A549 (cell line): Measurements from ENCODE around the gene NPIPB4. TPM values are rescaled to one million over a fixed set of nuclear protein-coding genes. Genes with fewer than 3 reads are reported as not detected.
"Not testable (repeated sequence)": the region's sequence is repeated elsewhere in the genome, so short reads cannot be mapped to it uniquely, and the experiment has no call there.

Experiments used
- ATAC-seq, 2 experiments: fragments of 200-7000 bp in 1 of 2; fragments of >200 bp in 1 of 2; cut with Nextera tagmentation in 1 of 2; cut with Tn5 transposase in 1 of 2; 3 replicates each; pipeline versions ENCODE4 v1.8.0 to v1.9.1; 2018 to 2020; ENCODE audit warnings: mild to moderate bottlenecking in 1 of 2, moderate library complexity in 1 of 2
- CTCF ChIA-PET: fragments of 300-600 bp; sonication (Branson Sonifier 250); formaldehyde crosslinking; extraction: SDS; loops from one replicate; lab custom pipeline; 2021; ENCODE audit warnings: antibody characterized with exemption, inconsistent platforms; lab: Yijun Ruan, JAX
- POLR2A ChIA-PET: fragments of 350-600 bp; formaldehyde crosslinking; extraction: SDS; loops from one replicate; lab custom pipeline; 2021; ENCODE audit warnings: antibody characterized with exemption, inconsistent platforms; lab: Yijun Ruan, JAX
- DNase-seq, 2 experiments: peaks; one replicate each; pipeline versions ENCODE4 v3.0.0 to v3.0.0-alpha.2; 2011 to 2016; ENCODE audit warnings: low read depth in 1 of 2, low spot score in 1 of 2
- FAIRE-seq: peaks from 2 replicates; lab custom pipeline; 2011; peaks lifted over from hg19 to GRCh38; lab: Jason Lieb, UNC
- H3K27ac ChIP-seq, 2 experiments: fragments of >200 bp; sonication (Bioruptor Twin); formaldehyde crosslinking; 3 replicates each; pipeline ENCODE4 v1.5.1; 2016 to 2017
- H3K4me1 ChIP-seq: fragments of >200 bp; sonication (Bioruptor Twin); formaldehyde crosslinking; 3 replicates; pipeline ENCODE4 v1.6.1; 2016
- H3K4me2 ChIP-seq: fragments of >200 bp; sonication (Bioruptor Twin); formaldehyde crosslinking; 3 replicates; pipeline ENCODE4 v1.6.1; 2016
- H3K4me3 ChIP-seq: fragments of >200 bp; sonication (Bioruptor Twin); formaldehyde crosslinking; 3 replicates; pipeline ENCODE4 v1.5.1; 2016
- H3K9me3 ChIP-seq: fragments of >200 bp; sonication (Bioruptor Twin); formaldehyde crosslinking; 3 replicates; pipeline ENCODE4 v1.6.1; 2016
- CEBPB ChIP-seq, 2 experiments: fragments of >200 bp in 1 of 2; sonication (Bioruptor Twin) in 1 of 2; formaldehyde crosslinking in 1 of 2; IDR thresholded peaks; 2 replicates each; pipeline ENCODE4 v1.6.1; 2012 to 2016
- E2F6 ChIP-seq: IDR thresholded peaks from 2 replicates; pipeline ENCODE4 v1.6.1; 2012; ENCODE audit warnings: low read depth, borderline replicate concordance
- GATA3 ChIP-seq: IDR thresholded peaks from 2 replicates; pipeline ENCODE4 v1.6.1; 2012; ENCODE audit warnings: borderline replicate concordance
- HOXB13 ChIP-seq: fragments of 250-450 bp; sonication (Bioruptor Pico); IDR thresholded peaks from 2 replicates; pipeline ENCODE4 v1.5.0; 2020; ENCODE audit warnings: low read depth, mild to moderate bottlenecking, moderate library complexity
- HOXB5 ChIP-seq: fragments of 250-450 bp; sonication (Bioruptor Pico); IDR thresholded peaks from 2 replicates; pipeline ENCODE4 v1.5.0; 2020; ENCODE audit warnings: mild to moderate bottlenecking, moderate library complexity
- JUN ChIP-seq, 2 experiments: fragments of >200 bp; sonication (Bioruptor Twin); formaldehyde crosslinking; IDR thresholded peaks; 2 replicates in 1 of 2; 3 replicates in 1 of 2; pipeline ENCODE4 v1.6.1; 2016 to 2017
- MAX ChIP-seq: IDR thresholded peaks from 2 replicates; pipeline ENCODE4 v1.6.1; 2012
- POLR2A ChIP-seq: IDR thresholded peaks from 2 replicates; pipeline ENCODE4 v1.6.1; 2012; ENCODE audit warnings: mild to moderate bottlenecking, low read length
- ZC3H11A ChIP-seq: fragments of 450-650 bp; IDR thresholded peaks from 2 replicates; pipeline ENCODE4 v1.6.1; 2014; ENCODE audit warnings: antibody characterized with exemption, mild to moderate bottlenecking
- WGBS: methylation state at CpG from one replicate; pipeline ENCODE4 v1.1.6; 2017; ENCODE audit errors: missing lambda C conversion rate; 5-methylcytosine and 5-hydroxymethylcytosine counted together
- polyA plus RNA-seq, 4 experiments: library from polyadenylated mRNA; depleted of rRNA in 3 of 4; stranded (reverse); fragments of >200 nt; fragmentation: RNase III in 1 of 4; extraction: RNeasy Plus Mini Kit Qiagen cat#74134 plus additional on column Dnase treatment in 1 of 4; gene quantifications; 2 replicates in 3 of 4; 3 replicates in 1 of 4; pipeline ENCODE4 v1.2.3, GENCODE V29; 2011 to 2017
- TF ChIP-seq, protein P1 (sequence below): fragments of >200 bp; sonication (Bioruptor Twin); formaldehyde crosslinking; IDR thresholded peaks from 3 replicates; pipeline ENCODE4 v1.6.1; 2016

Gene NPIPB4
- polyA plus RNA-seq, 2 of the 4 experiments (the other 2 are of a cell fraction): 20.9 to 24.4 TPM

DNA sequence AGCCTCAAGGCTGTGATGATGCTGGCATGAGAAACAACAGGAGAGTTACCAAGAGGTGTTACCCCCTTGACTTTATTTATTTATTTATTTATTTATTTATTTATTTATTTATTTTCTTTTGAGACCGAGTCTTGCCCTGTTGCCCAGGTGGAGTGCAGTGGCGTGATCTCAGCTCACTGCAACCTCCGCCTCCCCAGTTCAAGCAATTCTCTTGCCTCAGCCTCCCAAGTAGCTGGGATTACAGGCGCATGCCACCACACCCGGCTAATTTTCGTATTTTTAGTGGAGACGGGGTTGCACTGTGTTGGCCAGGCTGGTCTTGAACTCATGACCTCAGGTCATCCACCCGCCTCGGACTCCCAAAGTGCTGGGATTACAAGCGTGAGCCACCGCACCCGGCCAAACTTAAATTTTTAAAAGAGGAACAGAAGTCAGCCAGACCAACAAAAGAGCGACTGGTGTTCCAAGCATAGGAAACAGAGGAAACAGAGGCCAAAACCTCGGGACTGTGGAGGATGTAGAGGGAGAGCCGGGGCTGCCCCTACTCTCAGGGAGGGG lies 36.6 kb downstream of the NPIPB4 start:
- peak; percentile 99 for TF ChIP-seq ZC3H11A
- ATAC-seq, H3K9me3 ChIP-seq, CTCF ChIA-PET, DNase-seq, H3K4me1 ChIP-seq, FAIRE-seq, POLR2A ChIA-PET: not testable (repeated sequence)
- Histone ChIP-seq H3K4me3 (peak overlapping the region; percentile 56), H3K27ac (peak overlapping the region; percentile 85 to 91), H3K4me2 (peak overlapping the region; percentile 76)
- WGBS: 89% methylated on average over 15 of the region's 15 CpGs

- peak; percentile 95 for TF ChIP-seq MAX
- TF ChIP-seq GATA3: peak; percentile 36; the same call in 1 of the 2 replicates
- 0 out of 2 replicates have a peak, but pooled peaks have one; percentile 52 for TF ChIP-seq HOXB13 (CRISPR knock-in tag)
- TF ChIP-seq HOXB5: peak; percentile 34; the same call in 1 of the 2 replicates
- peak in 1 of 2 experiments; percentile 78; a peak in 1 of 5 replicates for TF ChIP-seq JUN (IDR thresholded peaks at IDR 0.05)
- TF ChIP-seq POLR2A: peak; percentile 76
- TF ChIP-seq E2F6: peak; percentile 84; the same call in 1 of the 2 replicates
- TF ChIP-seq, protein P1, sequence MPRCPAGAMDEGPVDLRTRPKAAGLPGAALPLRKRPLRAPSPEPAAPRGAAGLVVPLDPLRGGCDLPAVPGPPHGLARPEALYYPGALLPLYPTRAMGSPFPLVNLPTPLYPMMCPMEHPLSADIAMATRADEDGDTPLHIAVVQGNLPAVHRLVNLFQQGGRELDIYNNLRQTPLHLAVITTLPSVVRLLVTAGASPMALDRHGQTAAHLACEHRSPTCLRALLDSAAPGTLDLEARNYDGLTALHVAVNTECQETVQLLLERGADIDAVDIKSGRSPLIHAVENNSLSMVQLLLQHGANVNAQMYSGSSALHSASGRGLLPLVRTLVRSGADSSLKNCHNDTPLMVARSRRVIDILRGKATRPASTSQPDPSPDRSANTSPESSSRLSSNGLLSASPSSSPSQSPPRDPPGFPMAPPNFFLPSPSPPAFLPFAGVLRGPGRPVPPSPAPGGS: 0 out of 3 replicates have a peak, but pooled peaks have one; percentile 82
- TF ChIP-seq, all 56 proteins: peak for 8; not testable (repeated sequence) for 48
- peak; percentile 23 to 86 for DNase-seq
- H3K4me3 ChIP-seq: peak overlapping the region; percentile 56
- ATAC-seq: peak; percentile 98 to 99
- ChIA-PET CTCF (interaction anchor here (0.6 to 0.7 kb wide), 2 partner anchors 133 to 218 kb away, joined by 3 to 4 read pairs; no protein-coding TSS in a partner anchor), POLR2A (interaction anchor here (0.6 kb wide), 1 partner anchor 131 kb away, joined by 3 read pairs; no protein-coding TSS in a partner anchor)
- not testable (repeated sequence) for H3K9me3 ChIP-seq, H3K4me1 ChIP-seq, FAIRE-seq
- peak overlapping the region; percentile 76 for H3K4me2 ChIP-seq
- peak overlapping the region; percentile 85 to 91 for H3K27ac ChIP-seq
- WGBS: 13% methylated on average over 36 of the region's 55 CpGs
Measured at GRCh38 chr16:21820028-21820907, 37.3 kb downstream of the NPIPB4 start.

DNA sequence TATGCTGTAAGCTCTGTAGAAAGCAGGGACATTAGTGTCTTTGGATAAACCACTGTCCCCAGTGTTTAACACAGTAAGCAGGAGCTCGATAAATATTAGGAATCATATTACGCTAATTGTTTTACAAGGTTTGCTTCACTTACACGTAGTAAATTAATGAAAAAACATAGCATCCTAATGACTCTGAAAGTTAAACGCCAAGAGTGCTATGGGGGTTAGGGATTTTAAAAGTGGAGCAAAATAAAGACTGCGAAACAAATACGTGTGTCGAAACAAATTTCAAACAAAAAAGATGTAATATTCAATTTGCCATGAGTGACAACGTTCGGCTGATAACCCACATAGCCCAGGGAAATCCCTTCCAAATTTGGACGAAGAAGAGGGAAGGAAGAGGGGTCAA lies 37.9 kb downstream of the NPIPB4 start:
- ChIA-PET POLR2A (interaction anchor here (0.6 kb wide), 1 partner anchor 131 kb away, joined by 3 read pairs; no protein-coding TSS in a partner anchor), CTCF (interaction anchor here (0.6 to 0.7 kb wide), 2 partner anchors 134 to 217 kb away, joined by 3 to 4 read pairs; no protein-coding TSS in a partner anchor)
- 54% methylated on average over 10 of the region's 10 CpGs for WGBS
- peak overlapping the region; percentile 85 to 91 for H3K27ac ChIP-seq
- not testable (repeated sequence) for H3K9me3 ChIP-seq, FAIRE-seq, ATAC-seq, DNase-seq, H3K4me1 ChIP-seq
- peak overlapping the region; percentile 56 for H3K4me3 ChIP-seq
- H3K4me2 ChIP-seq: peak overlapping the region; percentile 76

GRCh38 chr16:21817012-21817411 lies 40.5 kb downstream of the NPIPB4 start:
- peak; percentile 21 to 51; a peak in 2 of 6 replicates for ATAC-seq
- H3K4me2 ChIP-seq, H3K9me3 ChIP-seq, H3K27ac ChIP-seq, POLR2A ChIA-PET, H3K4me3 ChIP-seq, DNase-seq, H3K4me1 ChIP-seq, FAIRE-seq: not testable (repeated sequence)
- CTCF ChIA-PET: interaction anchor here (0.6 kb wide), 1 partner anchor 310 kb away, joined by 3 read pairs; no protein-coding TSS in a partner anchor

DNA sequence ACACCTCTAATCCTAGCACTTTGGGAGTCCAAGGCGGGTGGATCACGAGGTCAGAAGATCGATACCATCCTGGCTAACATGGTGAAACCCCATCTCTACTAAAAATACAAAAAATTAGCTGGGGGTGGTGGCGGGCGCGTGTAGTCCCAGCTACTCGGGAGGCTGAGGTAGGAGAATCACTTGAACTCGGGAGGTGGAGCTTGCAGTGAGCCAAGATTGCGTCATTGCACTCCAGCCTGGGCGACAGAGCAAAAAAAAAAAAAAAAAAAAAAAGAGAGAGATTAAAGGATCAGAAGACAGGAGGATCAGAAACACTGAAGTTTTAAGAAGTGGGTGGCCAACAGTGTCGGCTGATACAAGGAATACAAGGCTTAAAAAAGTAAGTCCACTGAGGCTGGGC lies 41.9 kb downstream of the NPIPB4 start:
- CTCF ChIA-PET: not testable (repeated sequence)

GRCh38 chr16:21802375-21802663 lies 55.2 kb downstream of the NPIPB4 start:
- not testable (repeated sequence) for H3K9me3 ChIP-seq, FAIRE-seq, H3K27ac ChIP-seq, ATAC-seq, H3K4me2 ChIP-seq, DNase-seq, H3K4me3 ChIP-seq, H3K4me1 ChIP-seq
- 48% methylated on average over 2 of the region's 2 CpGs for WGBS
- POLR2A ChIA-PET: interaction anchor here (1.2 kb wide), 1 partner anchor 145 kb away, joined by 3 read pairs; no protein-coding TSS in a partner anchor
- CTCF ChIA-PET: interaction anchor here (0.5 to 1.1 kb wide), 12 partner anchors 76 to 1015 kb away, joined by 3 to 4 read pairs (median 3); no protein-coding TSS in a partner anchor

More for the DNA sequence above, 41.9 kb downstream of the NPIPB4 start:
- not testable (repeated sequence) for DNase-seq, ATAC-seq, H3K4me2 ChIP-seq, H3K4me3 ChIP-seq, H3K27ac ChIP-seq, FAIRE-seq, H3K9me3 ChIP-seq, H3K4me1 ChIP-seq
- POLR2A ChIA-PET: interaction anchor here (0.6 kb wide), 1 partner anchor 19 kb away, joined by 3 read pairs; no protein-coding TSS in a partner anchor
- 91% methylated on average over 10 of the region's 11 CpGs for WGBS
- 0 out of 4 replicates have a peak, but pooled peaks of 1 of the 2 experiments have one; percentile 10 for TF ChIP-seq CEBPB (IDR thresholded peaks at IDR 0.05)
